BE2C (cell line): Measurements from ENCODE around the gene UNK.

Experiments
- DNase-seq: peaks from one replicate; pipeline ENCODE4 v3.0.0-alpha.2; 2020
- H3K27me3 ChIP-seq: fragments of 250-450 bp; sonication (Bioruptor Pico); 2 replicates; pipeline ENCODE4 v1.5.1; 2020; ENCODE audit warnings: mild to moderate bottlenecking
- H3K36me3 ChIP-seq: fragments of 250-450 bp; sonication (Bioruptor Pico); 2 replicates; pipeline ENCODE4 v1.5.1; 2020; ENCODE audit warnings: mild to moderate bottlenecking
- H3K4me1 ChIP-seq: fragments of 250-450 bp; sonication (Bioruptor Pico); 2 replicates; pipeline ENCODE4 v1.5.1; 2020
- H3K4me3 ChIP-seq: 2 replicates; pipeline ENCODE4 v1.5.1; 2011; ENCODE audit warnings: low read depth, low read length
- H3K9me3 ChIP-seq: fragments of 250-450 bp; sonication (Bioruptor Pico); 2 replicates; pipeline ENCODE4 v1.5.1; 2020
- CTCF ChIP-seq: IDR thresholded peaks from 2 replicates; pipeline ENCODE4 v1.5.1; 2012; ENCODE audit warnings: mild to moderate bottlenecking, low read depth, low read length

UNK gene

GRCh38 chr17:75811174-75811573, 26.6 kb downstream of the UNK start:
- H3K4me3 ChIP-seq: no peak overlapping the region
- no peaks in the 10 kb centered on the region for H3K27me3 ChIP-seq
- no peak for TF ChIP-seq CTCF
- no peak for DNase-seq
- no peaks in the 10 kb centered on the region for H3K9me3 ChIP-seq
- peaks cover 57% of the 10 kb centered on the region for H3K36me3 ChIP-seq
- peaks cover 36% of the 10 kb centered on the region for H3K4me1 ChIP-seq

- DNase-seq: no peak
- TF ChIP-seq CTCF: no peak
- no peak overlapping the region for H3K4me3 ChIP-seq
Measured at GRCh38 chr17:75812096-75813013, 27.7 kb downstream of the UNK start.

GRCh38 chr17:75813081-75814020, 28.7 kb downstream of the UNK start:
- TF ChIP-seq CTCF: no peak
- H3K4me1 ChIP-seq: peaks cover 29% of the 10 kb centered on the region
- no peaks in the 10 kb centered on the region for H3K9me3 ChIP-seq
- no peak overlapping the region for H3K4me3 ChIP-seq
- H3K27me3 ChIP-seq: no peaks in the 10 kb centered on the region
- H3K36me3 ChIP-seq: peaks cover 79% of the 10 kb centered on the region
- no peak for DNase-seq

More at GRCh38 chr17:75812096-75813013, 27.7 kb downstream of the UNK start:
- H3K36me3 ChIP-seq: peaks cover 69% of the 10 kb centered on the region
- H3K9me3 ChIP-seq: no peaks in the 10 kb centered on the region
- peaks cover 36% of the 10 kb centered on the region for H3K4me1 ChIP-seq
- H3K27me3 ChIP-seq: no peaks in the 10 kb centered on the region

GRCh38 chr17:75814021-75814395, 29.4 kb downstream of the UNK start:
- Histone ChIP-seq H3K9me3 (no peaks in the 10 kb centered on the region), H3K36me3 (peaks cover 86% of the 10 kb centered on the region), H3K4me3 (no peak overlapping the region), H3K4me1 (peaks cover 25% of the 10 kb centered on the region), H3K27me3 (no peaks in the 10 kb centered on the region)
- DNase-seq: no peak
- no peak for TF ChIP-seq CTCF

GRCh38 chr17:75814900-75815373, 30.3 kb downstream of the UNK start:
- no peaks in the 10 kb centered on the region for H3K27me3 ChIP-seq
- DNase-seq: peak; percentile 72
- no peaks in the 10 kb centered on the region for H3K9me3 ChIP-seq
- H3K36me3 ChIP-seq: peaks cover 94% of the 10 kb centered on the region
- no peak for TF ChIP-seq CTCF
- no peak overlapping the region for H3K4me3 ChIP-seq
- peaks cover 18% of the 10 kb centered on the region for H3K4me1 ChIP-seq
